Stimulated activated CD4-positive, alpha-beta T cell treated with anti-CD3 and anti-CD28 coated beads, Interleukin-2, amount 100 ng/mL, for 48 hours (primary cell): ENCODE results near the gene PVALB.

Experiments
- DNase-seq, 2 donors: peaks; one replicate each; pipeline ENCODE4 v3.0.0-alpha.2; 2020

The PVALB gene

GRCh38 chr22:36770513-36771231 is 46.2 kb downstream of the PVALB start:
- DNase-seq: no peak

GRCh38 chr22:36769541-36770512 is 47.0 kb downstream of the PVALB start:
- DNase-seq: no peak

- no peak for DNase-seq
These were observed 48.2 kb downstream of the PVALB start for GRCh38 chr22:36768616-36769015.

DNA sequence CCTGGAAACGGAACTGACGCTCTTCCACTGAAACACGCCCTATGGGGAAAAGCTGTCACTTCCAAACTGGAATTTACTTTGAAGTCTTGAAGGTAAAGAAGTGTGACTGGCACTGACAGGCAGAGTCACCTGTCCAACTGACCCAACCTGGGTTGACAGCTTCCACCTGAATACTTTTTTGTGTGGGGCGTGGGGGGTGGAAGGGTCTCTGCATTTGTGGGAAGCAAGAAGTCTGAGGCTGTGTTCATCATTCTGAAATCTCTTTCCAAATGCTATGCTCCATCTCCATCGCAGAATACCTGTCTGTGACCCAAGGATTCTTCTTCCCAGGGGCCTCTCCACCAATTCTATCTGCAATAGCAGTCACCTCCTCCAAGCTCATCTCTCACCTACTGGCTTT is 48.7 kb downstream of the PVALB start:
- DNase-seq: no peak

DNA sequence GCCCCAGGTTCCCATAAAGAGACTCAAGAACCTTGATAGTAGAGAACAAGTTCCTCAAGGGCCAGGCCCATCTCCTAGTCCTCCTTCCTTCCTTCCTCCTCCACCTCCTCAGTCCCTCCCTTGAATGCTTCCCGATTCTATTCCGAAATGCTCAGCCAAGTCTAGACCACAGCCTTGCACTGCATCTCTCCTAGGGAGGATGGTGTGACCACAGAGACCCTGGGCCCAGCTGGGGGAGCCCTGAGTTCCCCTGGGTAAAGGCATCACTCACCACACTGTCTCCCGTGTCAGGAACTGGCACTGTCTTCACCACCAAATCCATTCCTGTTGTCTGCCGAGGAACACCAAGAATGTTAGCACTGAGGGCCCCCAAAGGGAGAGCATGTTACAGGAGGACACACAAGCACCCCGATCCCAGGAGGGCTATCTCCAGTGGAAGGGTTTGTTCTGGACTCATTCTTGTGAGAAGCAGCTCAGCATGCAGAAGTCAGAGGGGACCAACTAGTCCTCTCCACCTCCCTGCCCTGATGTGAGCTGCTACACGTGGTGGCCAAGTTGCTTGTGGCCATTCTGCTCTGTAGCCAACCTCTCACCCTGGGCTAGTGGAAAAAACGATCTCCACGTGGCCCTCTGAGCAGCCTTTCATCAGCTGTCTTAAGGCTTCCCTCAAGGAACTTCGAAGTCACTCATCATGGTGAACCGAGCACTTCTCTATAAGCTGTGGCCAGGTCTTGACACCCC is 49.6 kb downstream of the PVALB start:
- no peak for DNase-seq

- no peak for DNase-seq
These were observed 50.8 kb downstream of the PVALB start for GRCh38 chr22:36765943-36766450.

DNA sequence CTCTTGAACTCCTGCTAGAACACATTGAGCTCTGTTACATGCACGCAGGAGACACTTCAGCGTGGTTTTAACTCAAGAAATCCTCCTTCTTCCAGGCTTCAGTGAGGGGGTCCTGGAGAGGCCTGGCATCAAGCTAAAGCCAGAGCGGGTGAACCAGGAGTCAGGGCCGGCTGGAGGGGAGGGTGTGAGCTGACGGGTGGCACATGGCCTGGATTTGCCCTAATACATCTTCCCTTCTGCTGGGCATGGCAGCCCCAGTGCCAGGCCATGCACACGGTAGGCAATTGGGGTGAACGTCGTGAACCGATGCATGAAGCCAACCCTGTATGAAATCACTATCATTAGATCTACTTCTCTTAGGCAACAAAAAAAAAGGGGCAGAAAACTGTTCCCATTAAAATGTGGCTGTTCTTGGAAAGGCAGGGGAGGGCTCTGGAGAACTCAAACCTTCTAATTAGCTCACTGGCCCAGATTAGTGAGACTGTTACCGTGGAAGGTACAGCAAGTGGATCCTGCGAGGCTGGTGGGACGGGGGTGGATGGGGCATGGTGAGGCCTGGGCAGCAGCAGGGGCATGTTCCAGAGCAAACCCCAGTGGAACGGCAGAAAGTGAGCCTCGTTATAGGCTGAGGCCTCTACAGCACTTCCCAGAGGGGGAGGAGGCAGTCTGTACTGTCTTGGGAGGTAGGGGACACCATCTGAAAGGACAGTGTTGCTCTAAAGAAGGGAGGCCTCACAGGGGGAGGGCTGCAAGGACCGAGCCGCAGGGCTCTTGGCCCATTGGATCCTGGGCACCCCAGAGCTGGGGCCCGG is 51.5 kb downstream of the PVALB start:
- DNase-seq: no peak

- DNase-seq: no peak
These were observed 52.2 kb downstream of the PVALB start for GRCh38 chr22:36764641-36765040.

DNA sequence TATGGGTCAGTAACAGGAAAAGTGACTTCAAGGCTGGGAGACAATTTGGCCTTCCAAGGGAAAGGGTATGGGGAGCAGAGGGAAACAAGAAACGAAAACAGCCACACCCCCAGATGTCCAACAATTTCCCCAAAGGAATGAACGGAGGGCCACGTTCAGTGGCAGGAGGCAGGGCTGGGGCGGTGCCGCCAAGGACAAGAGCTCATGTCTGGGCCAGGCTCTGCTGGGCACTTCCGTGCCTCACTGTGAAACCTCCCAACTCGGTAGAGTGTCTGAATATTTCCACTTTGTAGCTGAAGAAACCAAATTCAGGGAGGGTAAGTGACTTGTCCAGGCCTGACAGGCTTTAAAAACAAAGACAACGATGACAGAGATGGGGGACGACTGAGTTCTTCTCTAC is 52.8 kb downstream of the PVALB start:
- no peak for DNase-seq

- DNase-seq: no peak
These were observed 53.3 kb downstream of the PVALB start for GRCh38 chr22:36763576-36763975.

DNA sequence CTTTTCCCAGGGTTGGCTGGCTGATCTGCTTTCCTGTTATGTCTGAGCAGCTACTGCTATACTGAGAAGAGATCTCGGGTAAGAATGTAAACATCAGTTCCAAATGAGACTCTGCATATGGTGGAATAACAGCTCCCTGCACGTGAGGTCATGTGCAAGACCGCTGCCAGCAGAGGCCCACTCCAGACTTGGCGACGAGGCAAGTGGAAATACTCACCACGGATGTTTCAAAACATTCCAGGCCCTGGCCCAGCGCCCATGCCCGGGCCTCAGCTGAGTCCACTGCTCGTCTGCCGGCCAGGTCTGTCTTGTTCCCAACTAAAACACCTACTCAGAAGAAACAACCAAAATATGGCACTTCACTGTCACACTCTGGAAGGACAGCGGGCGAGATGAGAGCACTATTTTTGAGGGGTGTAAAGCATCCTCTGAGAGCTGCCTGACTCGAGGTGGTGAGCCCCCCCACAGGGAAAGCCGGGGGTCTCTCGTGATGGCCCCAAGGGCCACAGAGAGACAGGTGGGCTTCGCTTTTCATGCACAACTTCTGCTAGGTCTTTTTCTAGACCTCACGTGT is 54.1 kb downstream of the PVALB start:
- no peak for DNase-seq

- no peak for DNase-seq
These were observed 55.1 kb downstream of the PVALB start for GRCh38 chr22:36761553-36762240.

DNA sequence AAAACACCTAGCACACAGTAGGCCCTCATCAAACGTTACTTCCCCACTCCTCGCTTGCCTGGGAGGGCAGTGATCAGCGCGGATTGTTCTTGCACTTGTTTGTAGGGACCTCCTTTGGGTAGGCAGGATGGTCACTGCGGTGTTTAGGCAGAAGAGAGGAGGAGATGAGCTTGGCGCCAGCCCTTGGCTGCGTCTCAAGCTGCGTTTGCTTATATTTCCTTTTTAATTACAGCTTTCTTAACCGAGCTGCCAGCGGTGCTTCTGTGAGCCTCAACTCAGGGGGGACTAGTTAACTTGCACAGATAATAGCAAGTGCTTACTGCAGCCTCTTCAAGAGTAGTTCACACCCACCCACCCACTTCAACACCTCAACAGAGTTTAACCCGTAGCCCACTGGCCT is 56.0 kb downstream of the PVALB start:
- DNase-seq: no peak

GRCh38 chr22:36759481-36760159 is 57.2 kb downstream of the PVALB start:
- DNase-seq: no peak

GRCh38 chr22:36758792-36759271 is 58.0 kb downstream of the PVALB start:
- DNase-seq: no peak

GRCh38 chr22:36757668-36758211 is 59.1 kb downstream of the PVALB start:
- DNase-seq: peak; percentile 70 to 75

DNA sequence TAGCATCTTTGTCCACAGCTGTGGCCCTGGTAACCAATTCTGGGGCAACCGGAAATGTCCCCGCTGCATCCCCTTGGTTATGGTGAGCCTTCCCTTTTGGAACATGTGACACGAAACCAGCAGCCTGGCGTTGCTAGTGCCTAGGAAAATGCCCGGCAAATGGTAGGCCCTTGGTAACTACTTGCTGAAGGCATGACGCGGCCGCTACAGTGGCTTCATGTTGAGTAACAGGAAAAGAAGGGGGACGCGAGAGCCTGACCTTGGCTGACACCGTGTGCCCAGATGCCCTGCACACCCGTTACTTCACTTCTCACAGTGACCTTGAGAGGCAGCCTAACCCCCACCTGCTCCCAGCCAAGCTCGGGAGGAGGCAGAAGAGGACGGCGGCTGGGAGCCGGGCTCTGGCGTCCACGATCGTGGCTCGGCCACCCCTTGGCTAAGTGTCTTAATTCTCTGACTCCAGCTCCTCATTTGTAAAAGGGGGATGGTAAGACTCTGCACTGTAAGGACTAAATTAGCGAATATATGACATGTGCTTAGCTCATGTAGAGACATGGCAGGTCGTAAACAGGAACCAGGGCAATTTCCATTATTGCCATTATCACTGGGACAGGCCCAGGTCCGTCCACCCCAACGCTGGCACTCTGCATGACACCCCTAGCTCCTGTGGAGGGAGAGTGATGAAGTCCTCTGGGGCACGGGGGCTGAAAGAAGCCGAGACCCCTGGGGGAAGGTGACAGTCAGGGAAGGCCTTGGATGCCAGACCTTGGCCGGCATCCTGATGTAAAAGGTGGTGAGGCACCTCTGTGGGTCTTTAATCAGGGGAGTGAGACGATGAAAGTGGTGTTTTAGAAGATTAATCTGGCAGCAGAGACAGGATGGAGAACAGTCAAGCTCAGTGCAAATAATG is 59.8 kb downstream of the PVALB start:
- no peak for DNase-seq

DNA sequence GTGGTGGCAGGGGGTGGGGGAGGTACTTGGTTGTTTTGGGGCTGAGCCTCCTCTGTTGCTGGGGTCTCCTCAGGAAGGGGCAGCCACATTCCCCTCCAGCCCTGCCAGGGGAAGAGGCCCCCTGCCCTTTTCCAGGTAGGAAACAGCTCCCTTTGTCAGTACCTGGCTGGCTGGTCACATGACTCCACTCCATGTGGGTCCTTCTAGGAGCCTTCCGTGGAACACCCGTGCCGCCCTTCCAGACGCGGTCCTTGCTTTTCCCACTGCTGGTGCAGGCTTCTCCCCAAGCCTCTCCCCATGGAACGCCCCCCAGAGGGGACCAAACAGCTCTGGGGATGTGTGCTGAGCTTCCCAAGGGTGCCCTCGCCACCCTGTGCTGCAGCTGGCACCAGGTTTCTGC is 60.8 kb downstream of the PVALB start:
- no peak for DNase-seq

DNA sequence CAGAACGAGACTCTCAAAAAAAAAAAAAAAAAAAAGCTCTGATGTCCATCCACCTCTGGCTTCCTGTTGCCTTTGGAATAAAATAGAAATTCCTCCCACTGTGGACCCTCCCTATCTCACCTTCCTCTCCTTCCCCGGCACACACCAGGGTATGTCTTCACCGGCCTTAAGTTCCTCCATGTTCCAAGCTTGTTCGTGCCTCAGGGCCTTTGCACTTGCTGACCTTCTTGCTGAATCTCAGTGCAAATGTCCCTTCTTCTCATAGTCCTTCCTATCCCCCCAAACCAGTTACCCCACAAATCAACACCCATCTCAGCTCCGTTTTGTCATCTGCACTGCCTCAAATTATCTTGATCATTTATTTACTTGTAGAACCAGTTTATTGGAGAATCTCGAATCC is 61.5 kb downstream of the PVALB start:
- no peak for DNase-seq
